Measurements from ENCODE around the gene TAF6.

Gene TAF6

DNA sequence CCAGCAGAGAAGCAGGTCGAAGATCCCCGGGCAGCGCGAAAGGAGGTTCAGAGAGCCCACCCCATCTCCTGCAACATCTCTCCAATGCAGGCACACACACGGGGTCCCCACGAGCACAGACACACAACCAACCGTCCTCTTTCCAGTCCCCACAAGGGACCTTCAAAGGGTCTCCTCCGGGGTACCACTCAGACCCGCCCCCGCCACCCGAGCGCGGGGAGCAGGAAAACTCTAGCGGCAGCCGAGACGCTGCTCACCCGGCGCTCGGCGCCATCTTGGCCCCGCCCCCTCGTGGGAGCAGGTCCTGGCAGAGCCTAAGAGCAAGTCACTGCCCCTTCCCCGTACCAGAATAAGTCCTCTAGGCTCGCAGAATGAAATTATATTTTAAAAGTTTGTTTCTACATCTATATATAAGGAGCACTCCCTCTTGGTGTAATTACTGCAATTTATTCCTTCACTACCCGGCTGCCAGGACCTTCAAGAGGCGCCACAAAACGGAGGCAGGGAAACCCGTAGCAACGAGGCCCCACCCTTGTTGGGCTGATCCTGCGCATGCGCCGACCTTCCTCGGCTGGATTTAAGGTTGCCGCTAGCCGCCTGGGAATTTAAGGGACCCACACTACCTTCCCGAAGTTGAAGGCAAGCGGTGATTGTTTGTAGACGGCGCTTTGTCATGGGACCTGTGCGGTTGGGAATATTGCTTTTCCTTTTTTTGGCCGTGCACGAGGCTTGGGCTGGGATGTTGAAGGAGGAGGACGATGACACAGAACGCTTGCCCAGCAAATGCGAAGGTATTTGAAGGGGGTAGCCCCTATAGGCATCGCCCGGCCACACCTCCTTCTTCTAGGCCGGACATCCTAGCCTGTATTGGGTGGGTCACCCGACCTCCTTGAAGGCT is at the start of gene TAF6, which contains the start of gene CNPY4:
TAF6 (minus strand) TSS at position 287 of the 898 bp plus-strand sequence. CDS start 5,149 bp downstream, outside the sequence.
CNPY4 (plus strand) TSS at position 563 of the 898 bp plus-strand sequence; CDS start at position 674, 111 bp downstream.
- peak; percentile 99 for DNase-seq (ENCODE audit: low spot score)

DNA sequence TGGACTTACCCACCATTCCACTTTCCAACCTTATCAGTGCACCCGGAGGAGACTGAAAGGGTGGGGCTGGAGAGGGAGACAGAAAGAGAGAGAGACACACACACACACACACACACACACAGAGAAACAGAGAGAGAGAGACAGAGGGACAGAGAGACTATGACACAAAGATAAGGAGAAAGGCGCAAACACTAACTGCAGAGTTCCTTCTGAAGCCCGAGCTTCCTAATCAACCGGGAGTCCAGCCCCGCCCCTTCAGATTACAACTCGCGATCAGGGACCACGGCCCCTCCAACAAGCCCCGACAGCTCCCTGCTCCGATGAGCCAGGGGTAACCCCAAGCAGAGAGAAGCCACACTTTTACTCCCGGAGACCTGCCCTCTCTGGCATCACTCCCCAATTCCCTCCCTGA is 48.8 kb upstream of the TAF6 start:
- no peak for DNase-seq (ENCODE audit: low spot score)

DNA sequence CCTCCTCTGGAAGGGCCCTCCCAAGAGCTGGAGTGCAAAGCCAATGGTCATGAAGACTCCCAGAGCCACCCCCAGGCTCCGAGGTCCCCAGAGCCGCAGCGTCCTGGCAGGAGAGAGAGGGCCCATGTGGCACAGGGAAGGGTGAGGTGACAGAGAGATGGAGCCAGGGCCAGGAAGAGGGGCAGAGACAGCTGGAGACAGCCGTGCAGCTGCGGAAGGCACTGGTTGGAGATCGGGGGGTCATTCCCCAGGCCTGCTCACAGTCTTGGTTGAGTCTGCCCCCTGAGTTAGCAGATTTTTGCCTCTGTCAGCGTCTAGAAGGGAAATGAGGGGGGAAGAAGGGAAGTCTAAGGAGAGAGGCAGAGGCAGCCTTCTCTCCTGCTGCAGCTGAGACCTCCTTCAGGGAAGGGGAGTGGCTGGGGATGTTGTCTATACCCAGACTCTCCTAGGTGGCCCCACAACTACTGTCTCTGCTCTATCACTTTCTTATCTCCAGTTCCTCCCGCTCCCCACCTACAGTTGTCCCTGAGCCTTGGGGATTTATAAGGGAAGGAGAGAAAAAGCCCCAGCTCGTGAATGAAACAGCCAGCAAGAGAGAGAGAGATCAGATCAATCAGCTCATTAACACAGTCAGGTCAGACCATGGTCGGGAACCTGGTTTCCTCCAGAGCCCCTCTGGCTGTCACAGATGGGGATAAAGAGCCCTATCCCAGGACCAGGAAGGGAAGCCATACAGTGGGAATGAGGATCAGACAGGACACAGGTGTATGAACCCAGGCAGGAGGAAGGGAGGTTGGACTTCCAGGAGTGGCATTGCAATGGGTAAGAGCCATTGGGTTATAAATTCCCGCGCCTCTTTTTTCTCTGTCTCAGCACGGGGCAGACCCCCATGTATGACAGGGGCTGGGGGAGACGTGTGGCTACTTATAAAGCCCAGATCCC is 48.1 kb upstream of the TAF6 start:
- no peak for DNase-seq (ENCODE audit: low spot score)

DNA sequence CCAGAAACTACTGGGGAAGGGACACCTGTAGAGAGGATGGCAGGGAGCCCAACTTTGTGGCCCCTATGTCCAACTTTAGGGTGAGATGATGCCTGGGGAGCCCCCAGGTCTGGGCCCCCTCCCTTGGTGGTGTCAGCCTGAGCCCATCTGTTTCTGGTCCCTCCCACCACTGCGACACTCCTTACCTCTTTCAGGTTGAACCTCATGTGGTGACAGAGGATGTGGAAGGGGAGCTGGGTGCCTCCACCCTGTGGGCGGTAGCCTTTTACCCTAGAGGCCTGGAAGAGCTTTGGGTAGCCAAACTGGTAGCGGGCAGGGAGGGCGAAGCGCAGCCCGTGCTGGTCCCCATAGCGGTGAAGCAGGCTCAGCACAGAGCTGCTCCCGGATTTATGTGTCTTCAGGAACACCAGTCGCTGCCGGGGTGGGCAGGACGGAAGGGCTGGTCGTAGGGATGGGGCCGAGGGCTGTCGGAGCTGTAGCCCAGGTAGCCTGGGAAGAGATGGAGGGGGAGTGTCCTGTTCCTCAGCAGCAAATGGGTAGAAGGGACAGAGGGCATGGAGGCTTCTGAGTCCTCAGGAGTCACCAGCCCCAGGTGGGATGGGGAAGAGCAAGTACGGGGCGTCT is 47.3 kb upstream of the TAF6 start:
- DNase-seq (ENCODE audit: low spot score) = no peak

DNA sequence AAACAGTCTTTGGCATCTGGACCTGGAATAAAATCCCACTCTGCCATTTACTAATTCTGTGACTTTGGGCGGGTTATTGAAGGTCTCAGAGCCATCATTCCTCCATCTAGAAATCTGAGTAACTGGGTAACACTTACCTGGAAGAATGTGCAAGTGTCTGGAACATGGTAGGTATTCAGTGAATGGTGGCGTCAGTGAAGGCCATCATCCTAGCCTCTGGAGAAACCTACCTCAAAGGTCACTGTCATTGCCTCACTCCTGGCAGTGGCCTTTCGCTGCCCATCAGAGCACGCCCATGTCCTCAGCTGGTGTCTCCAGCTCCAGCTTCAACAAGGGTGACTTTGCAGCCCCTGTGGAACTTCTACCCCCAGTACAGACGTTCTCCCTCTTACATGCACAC is 44.7 kb upstream of the TAF6 start:
- no peak for DNase-seq (ENCODE audit: low spot score)

DNA sequence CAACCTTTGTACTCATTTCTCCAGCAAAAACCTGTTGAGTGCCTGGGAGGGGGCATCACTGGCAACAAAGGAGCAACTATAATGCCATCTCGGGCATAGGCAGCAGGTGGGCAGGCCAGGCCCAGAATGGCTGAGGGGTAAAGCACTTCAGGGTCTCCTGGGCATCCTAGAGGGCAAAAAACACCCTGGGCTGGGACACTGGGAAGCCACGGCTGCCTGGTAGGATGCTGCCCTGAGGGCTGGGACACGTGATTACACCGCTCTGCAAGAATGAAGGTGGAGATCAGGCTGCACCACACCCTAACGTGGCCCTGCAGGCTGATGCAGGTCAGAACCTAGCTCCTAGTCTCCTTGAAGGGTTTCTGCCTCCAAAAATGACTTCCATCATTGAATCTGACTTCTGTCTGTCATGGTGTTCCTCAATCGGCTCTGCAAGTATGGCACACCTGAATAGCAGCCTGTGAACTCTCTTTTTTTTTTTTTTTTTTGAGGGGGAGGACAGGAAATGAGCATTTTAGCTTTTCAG is 43.9 kb upstream of the TAF6 start:
- peak; percentile 80 for DNase-seq (ENCODE audit: low spot score)

DNA sequence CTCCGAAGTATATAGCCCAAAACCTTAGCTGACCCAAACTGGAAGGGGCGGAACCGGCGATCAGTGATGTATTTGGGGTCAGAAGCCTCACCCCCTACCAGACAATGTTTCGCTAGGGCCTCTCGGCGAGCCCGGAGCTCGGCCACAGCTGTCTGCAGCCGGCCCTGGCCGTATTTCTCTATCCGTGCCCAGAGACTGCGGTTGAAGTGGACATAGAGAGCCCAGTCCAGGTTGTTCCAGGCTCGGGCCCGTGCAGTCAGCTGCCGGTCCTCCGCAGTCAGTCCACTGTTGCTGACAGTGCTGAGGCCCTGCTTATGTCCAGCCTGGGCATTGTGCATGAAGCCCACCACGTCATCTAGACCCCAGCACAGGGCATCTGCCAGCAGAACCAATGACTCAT is 40.9 kb upstream of the TAF6 start:
- no peak for DNase-seq (ENCODE audit: low spot score)

DNA sequence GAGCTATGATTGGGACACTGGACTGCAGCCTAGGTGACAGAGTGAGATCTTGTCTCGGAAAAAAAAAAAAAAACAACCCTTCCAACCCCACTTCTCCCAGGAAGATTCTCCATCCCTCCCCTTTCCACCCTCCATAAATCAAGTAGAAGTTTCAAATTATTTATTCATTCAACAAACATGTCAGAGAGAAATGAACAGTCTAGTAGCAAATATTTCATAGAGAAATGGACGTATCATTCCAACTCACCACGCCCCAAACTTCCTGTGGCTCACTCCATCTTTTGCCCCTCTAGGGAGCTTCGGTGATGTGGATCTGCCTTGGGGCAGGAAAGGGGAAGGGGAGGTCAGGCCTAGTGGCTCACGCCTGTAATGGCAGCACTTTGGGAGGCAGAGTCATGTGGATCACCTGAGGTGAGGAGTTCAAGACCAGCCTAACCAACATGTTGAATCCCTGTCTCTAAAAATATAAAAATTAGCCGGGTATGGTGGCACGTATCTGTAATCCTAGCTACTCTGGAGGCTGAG is 40.0 kb upstream of the TAF6 start:
- DNase-seq (ENCODE audit: low spot score) = no peak

DNA sequence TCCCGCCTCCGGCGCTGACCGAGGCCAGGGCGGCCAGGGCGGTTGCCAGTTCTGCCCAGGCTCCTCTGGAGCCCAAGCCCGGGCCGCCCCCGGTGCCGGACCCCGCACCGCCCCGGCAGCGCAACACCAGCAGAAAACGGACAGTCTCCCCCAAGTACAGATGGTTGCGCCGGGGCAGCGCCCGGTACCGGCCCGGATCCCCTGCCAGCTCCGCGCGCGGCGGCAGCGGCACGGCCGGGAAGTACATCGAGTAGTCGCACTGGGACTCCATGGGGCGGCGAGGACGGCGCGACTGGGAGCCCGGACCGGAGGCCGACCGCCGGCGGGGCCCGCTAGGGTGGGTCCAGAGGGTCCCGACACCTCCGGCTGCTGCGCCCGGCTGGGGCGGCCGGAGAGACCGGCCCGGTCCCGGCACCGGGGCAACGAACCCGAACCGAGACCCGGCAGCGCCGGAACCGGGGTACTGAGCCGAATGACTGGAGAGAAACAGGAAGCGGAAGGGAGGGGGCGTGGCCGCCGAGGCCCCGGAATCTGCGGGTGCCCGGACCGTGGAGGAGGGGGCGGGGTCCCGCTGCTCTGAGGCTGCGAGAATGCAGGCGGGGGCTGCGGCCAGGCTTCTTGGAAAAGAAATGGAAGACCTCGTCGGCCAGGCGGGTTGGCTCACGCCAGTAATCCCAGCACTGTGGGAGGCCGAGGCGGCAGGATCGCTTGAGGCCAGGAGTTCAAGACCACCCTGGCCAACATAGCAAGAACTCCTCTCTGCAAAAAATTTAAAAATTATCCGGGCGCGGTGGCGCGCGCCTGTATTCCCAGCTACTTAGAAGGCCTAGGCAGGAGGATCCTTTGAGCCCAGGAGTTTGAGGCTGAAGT is 39.3 kb upstream of the TAF6 start, which contains the start of gene TRAPPC14:
TRAPPC14 (minus strand) TSS at position 495 of the 870 bp plus-strand sequence; CDS start at position 271, 224 bp downstream.
- DNase-seq (ENCODE audit: low spot score) = peak; percentile 92

DNA sequence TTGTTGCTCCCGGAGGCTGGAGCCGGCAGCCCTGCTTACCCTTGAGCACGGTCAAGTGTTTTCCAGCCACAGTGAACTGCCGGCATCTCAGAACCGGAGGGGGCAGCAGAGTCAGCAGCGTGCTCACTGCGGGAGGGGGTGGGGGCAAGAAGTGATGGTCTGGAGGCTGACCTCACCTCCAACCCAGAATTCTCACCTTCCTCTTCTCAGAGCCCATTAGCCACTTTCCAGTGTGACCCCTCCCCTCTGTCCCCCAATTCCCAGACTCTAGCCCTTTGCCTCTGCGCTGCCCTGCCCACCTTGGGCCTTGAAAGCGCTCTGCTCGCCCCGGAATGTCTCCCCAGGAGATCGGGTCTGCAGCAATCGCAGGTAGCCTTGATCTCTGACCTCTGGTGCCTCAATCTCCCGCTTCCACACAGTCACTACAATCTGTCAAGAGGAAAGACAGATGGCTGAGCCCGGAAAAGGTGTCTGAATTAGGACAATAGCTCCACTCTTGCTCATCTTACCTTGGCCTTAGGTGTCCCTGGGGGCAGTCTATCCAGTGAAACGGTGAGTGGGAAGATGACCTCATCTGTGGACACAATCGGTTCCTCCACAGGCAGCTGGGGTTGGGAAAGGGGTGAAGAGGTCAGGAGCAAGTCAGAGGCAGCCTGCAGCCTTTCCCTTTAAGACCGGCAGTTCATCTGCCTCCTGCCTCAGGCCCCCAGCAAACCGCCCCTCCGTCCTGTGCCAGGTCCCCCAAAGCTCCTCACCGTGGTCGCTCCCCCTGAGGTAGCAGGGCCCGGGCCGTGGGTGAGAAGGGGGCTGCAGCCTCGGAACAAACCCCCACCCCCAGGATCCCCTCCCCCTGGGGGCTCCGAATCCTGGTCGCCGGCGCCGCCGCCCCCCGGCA is 38.4 kb upstream of the TAF6 start:
- DNase-seq (ENCODE audit: low spot score) = peak; percentile 79

DNA sequence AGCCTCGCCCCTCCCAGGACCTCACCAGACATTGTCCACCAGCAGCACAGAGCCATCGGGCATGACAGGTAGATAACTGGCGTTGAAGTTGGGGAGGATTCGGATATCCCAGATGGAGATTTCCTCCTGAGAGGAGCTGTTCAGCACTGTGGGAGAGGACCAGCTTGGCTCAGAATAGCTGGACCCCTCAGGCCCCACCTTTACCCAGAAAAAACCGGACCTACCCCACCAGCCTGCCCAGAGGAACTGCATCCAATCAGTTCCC is 37.8 kb upstream of the TAF6 start:
- DNase-seq (ENCODE audit: low spot score) = no peak

DNA sequence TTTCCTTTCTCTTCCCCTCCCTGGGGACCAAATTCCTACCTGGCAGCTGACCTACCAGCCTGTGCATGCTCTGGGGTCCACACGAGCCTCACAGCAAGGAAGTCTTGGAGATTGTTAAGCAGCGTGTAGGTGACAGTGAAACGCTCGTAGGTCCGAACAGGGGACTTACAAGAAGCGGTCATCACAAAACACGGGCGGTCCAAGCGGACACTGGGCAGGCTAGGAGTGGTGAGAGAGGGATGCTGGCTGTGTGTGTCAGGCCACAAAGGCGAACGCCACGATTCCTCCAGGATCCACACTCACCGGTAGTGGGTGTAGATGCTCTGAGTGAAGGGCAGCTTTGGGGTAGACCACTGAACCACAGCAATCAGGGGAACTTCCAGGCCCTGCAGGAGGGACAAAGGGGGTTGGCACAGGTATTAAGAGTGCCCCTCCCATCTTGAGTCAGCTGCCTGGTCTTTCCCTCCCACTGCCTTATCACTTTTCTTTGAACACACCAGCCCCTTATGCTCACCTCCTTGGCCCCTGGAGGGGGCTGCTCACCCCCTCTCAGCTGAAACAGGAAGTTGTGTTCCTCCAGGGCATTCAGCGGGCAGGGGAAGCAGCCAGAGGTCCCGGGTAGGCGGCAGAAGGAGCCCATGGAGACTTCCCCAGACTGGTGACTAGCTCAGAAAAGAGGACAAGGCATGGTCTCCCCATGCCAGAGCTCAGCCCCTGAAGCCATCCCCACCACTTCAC is 37.3 kb upstream of the TAF6 start:
- DNase-seq (ENCODE audit: low spot score) = no peak

DNA sequence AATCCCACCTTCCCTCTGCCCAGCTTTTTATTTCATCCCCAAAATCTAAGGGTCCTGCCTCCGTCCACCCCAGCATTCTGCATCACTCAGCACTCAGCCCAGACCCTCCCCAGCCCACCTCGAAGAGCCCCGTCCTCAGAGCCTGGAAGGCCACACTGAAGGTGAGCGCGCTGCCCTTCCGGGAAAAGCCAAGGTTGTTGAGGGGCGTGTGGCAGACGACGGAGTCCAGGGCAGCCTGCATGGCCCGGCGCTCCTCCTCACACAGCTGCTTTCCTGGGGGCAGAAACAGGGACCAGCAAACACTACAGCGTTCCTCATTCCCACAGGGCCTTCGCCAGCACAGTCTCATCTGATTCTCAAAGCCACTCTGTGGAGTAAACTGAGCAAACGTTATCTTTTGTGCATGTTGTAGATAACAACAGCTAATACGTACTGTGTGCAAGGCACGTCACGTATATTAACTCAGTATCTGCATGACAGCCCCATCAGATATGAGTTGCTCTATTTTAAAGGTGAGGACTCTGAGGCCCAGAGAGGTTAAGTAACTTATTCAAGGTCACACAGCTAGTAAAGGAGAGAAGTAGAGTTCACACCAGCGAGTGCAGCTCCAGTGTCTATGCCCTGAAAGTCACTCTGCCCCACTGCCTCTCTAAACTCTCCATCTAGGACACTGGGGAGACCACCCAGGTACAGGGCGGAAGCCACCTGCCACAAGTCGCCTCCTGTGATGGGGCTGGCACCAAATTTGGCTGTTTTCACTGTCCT is 36.6 kb upstream of the TAF6 start:
- DNase-seq (ENCODE audit: low spot score) = no peak

DNA sequence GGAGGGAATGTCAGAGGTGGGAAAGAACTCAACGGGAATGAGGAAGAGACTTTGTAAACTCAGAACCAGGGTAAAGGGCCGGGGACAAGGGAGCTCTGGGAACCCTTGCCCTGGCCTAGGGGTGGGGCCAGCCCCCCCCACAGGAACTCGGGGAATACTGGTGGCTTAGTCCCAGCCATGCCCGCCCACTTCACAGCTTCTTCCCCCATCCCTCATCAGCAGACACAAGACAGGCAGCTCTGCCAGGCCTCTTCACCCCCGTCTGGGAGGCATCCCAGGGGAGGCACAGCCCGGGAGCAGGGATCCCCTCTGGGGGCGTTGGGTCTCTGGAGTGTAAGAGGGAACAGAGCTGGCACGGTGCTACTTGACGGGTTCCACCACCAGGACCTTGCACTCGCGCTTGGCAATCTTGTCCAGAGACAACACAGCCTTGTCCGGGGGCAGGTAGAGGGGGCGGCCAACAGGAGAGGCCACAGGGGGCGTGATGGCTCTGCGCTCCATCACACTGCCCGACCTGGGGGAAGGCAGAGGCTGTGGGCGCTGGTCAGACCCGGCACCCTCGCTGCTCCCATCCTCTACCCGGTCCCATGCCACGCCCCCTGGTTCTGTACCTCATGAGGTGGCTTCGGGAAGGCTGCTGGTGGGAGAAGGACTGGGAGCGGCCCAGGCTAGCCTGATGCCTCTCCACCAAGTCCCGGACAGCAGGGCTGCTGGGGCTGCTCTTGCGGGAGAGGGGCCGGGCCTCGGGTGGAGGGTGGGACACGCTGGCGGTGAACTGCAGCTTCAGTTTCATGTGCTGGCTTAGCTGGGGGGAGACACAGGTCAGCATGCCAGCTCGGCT is 35.7 kb upstream of the TAF6 start:
- no peak for DNase-seq (ENCODE audit: low spot score)

DNA sequence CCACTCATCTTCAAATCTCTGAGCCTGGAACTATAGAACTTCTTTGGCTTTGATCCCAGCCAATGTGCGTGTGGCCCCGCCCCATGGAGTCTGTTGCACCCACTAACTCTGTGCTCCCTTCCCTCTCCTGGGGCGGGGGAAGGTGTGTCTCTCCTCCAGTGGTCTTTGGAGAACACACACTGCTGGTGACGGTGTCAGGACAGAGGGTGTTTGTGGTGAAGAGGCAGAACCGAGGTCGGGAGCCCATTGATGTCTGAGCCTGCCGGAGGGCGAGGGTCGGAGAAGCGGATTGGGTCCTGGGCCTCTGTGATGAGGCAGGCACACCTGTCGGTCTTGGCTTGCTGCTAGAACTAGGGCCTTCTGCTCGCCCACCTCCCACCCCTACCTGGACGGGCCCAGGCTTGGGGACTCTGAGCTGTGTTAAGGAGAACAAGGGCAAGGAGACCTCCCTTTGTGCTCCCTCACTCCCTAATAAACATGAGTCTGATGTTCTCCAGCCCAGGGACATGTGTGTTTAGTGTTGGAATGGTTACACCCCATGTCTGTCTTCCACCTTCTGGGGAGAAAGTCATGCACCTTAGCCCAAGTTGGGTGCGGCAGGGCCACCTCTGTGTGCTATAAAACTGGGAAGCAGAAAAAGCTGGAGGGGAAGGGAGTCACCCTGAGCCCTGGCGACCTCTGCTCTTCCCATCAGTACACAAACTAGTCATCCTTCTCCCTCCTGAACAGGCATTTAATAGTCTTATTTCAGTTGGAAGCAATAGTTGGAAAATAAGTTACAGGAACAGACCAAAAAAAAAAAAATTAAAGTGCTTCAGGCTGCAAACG is 34.8 kb upstream of the TAF6 start:
- peak; percentile 60 for DNase-seq (ENCODE audit: low spot score)

DNA sequence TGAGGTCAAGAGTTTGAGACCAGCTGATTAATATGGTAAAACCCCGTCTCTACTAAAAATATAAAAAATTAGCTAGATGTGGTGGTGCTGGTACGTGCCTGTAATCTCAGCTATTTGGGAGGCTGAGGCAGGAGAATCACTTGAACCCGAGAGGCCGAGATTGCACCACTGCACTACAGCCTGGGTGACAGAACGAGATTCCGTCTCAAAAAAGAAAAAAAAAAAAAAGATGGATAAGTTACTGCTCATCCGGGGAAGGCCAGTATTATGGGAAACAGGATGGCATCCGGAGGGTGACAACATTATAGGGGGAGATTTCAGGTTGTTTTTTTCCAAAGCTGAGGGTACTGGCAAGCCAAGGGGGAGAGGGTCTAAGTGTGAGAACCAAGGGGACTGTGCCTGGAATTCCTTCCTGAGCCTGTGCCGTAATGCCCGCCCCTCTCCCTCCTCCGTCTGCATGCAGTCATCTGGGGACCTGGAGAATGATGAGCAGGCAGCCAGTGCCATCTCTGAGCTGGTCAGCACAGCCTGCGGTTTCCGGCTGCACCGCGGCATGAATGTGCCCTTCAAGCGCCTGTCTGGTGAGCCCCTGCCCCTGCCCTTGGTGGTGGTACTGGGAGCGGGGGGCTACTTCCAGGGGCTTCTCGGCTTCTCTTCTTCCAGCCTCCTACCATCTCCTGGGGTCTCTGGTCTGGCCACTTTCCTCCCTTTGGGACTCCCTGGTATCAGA is 33.9 kb upstream of the TAF6 start:
- no peak for DNase-seq (ENCODE audit: low spot score)
